ENCODE data around the gene FKBP9. TPM values are rescaled to one million over a fixed set of nuclear protein-coding genes. Genes with fewer than 3 reads are reported as not detected.

Gene FKBP9
- total RNA-seq, 1 experiment from 2014 or later = 82.6 TPM

GRCh38 chr7:33048257-33048656 is 91.0 kb downstream of the FKBP9 start:
- no peaks in the 10 kb centered on the region for H3K36me3 Mint-ChIP-seq (ENCODE audit: insufficient read depth, unreplicated experiment)
- no peaks in the 10 kb centered on the region for H3K36me3 ChIP-seq (ENCODE audit: control insufficient read depth, insufficient read depth, low read length)
- POLR2A ChIA-PET = no interaction called here
- H3K9me3 Mint-ChIP-seq (ENCODE audit: unreplicated experiment) = no peaks in the 10 kb centered on the region
- peaks cover 26% of the 10 kb centered on the region for H3K4me1 Mint-ChIP-seq (ENCODE audit: low read depth, unreplicated experiment)
- no peaks in the 10 kb centered on the region for H3K27me3 Mint-ChIP-seq (ENCODE audit: insufficient read depth, unreplicated experiment)
- no peak for DNase-seq
- H3K27me3 ChIP-seq (replicated peaks; ENCODE audit: control insufficient read depth, insufficient read depth, low read length) = no peaks in the 10 kb centered on the region
- no peak overlapping the region for H3K27ac Mint-ChIP-seq (ENCODE audit: unreplicated experiment)
- intact Hi-C loops (cut with micrococcal nuclease; ENCODE audit: unreplicated experiment) = no loop called here
- no TSS peak for BruUV-seq (replicated peaks)
- TF ChIP-seq CTCF (IDR thresholded peaks at IDR 0.05; ENCODE audit: insufficient read depth in 1 of 2, low read depth in 1 of 2, low read length in 1 of 2, severe bottlenecking in 1 of 2, unreplicated experiment in 1 of 2) = no peak
- peaks cover 21% of the 10 kb centered on the region for H3K4me1 ChIP-seq
- H3K4me3 ChIP-seq (ENCODE audit: low read depth, low read length) = no peak overlapping the region
- CTCF ChIA-PET = no interaction called here
- H3K4me3 Mint-ChIP-seq (ENCODE audit: unreplicated experiment) = no peak overlapping the region
- H3K9me3 ChIP-seq = no peaks in the 10 kb centered on the region

GRCh38 chr7:33048704-33049103 is 91.5 kb downstream of the FKBP9 start:
- H3K27ac Mint-ChIP-seq (ENCODE audit: unreplicated experiment) = no peak overlapping the region
- POLR2A ChIA-PET = no interaction called here

GRCh38 chr7:33050535-33051318 is 93.5 kb downstream of the FKBP9 start:
- Mint-ChIP-seq H3K36me3 (ENCODE audit: insufficient read depth, unreplicated experiment) (no peaks in the 10 kb centered on the region), H3K9me3 (ENCODE audit: unreplicated experiment) (no peaks in the 10 kb centered on the region), H3K4me3 (ENCODE audit: unreplicated experiment) (no peak overlapping the region), H3K4me1 (ENCODE audit: low read depth, unreplicated experiment) (peaks cover 12% of the 10 kb centered on the region), H3K27ac (ENCODE audit: unreplicated experiment) (no peak overlapping the region), H3K27me3 (ENCODE audit: insufficient read depth, unreplicated experiment) (no peaks in the 10 kb centered on the region)
- BruUV-seq (replicated peaks) = no TSS peak
- ChIA-PET POLR2A (no interaction called here), CTCF (no interaction called here)
- Histone ChIP-seq H3K36me3 (ENCODE audit: control insufficient read depth, insufficient read depth, low read length) (no peaks in the 10 kb centered on the region), H3K9me3 (no peaks in the 10 kb centered on the region), H3K4me1 (no peaks in the 10 kb centered on the region), H3K27me3 (replicated peaks; ENCODE audit: control insufficient read depth, insufficient read depth, low read length) (no peaks in the 10 kb centered on the region), H3K4me3 (ENCODE audit: low read depth, low read length) (no peak overlapping the region)
- intact Hi-C loops (cut with micrococcal nuclease; ENCODE audit: unreplicated experiment) = loop anchor here (1.0 to 5.0 kb wide), 3 partner anchors 33 to 286 kb away; no protein-coding TSS in a partner anchor
- TF ChIP-seq CTCF (IDR thresholded peaks at IDR 0.05; ENCODE audit: insufficient read depth in 1 of 2, low read depth in 1 of 2, low read length in 1 of 2, severe bottlenecking in 1 of 2, unreplicated experiment in 1 of 2) = peak; percentile 37 to 66
- DNase-seq = peak in 1 of 2 experiments; percentile 60

More at GRCh38 chr7:33048704-33049103, 91.5 kb downstream of the FKBP9 start:
- no peak for DNase-seq
- Mint-ChIP-seq H3K36me3 (ENCODE audit: insufficient read depth, unreplicated experiment) (no peaks in the 10 kb centered on the region), H3K4me3 (ENCODE audit: unreplicated experiment) (no peak overlapping the region), H3K9me3 (ENCODE audit: unreplicated experiment) (no peaks in the 10 kb centered on the region), H3K4me1 (ENCODE audit: low read depth, unreplicated experiment) (peaks cover 21% of the 10 kb centered on the region), H3K27me3 (ENCODE audit: insufficient read depth, unreplicated experiment) (no peaks in the 10 kb centered on the region)
- H3K27me3 ChIP-seq (replicated peaks; ENCODE audit: control insufficient read depth, insufficient read depth, low read length) = no peaks in the 10 kb centered on the region
- no TSS peak for BruUV-seq (replicated peaks)
- no peak for TF ChIP-seq CTCF (IDR thresholded peaks at IDR 0.05; ENCODE audit: insufficient read depth in 1 of 2, low read depth in 1 of 2, low read length in 1 of 2, severe bottlenecking in 1 of 2, unreplicated experiment in 1 of 2)
- no peaks in the 10 kb centered on the region for H3K36me3 ChIP-seq (ENCODE audit: control insufficient read depth, insufficient read depth, low read length)
- H3K9me3 ChIP-seq = no peaks in the 10 kb centered on the region
- peaks cover 16% of the 10 kb centered on the region for H3K4me1 ChIP-seq
- CTCF ChIA-PET = no interaction called here
- intact Hi-C loops (cut with micrococcal nuclease; ENCODE audit: unreplicated experiment) = no loop called here
- H3K4me3 ChIP-seq (ENCODE audit: low read depth, low read length) = no peak overlapping the region

Measured in Caco-2 (cell line).